ENCODE data around the gene CD4.

GRCh38 chr12:6858799-6859198, 69.5 kb downstream of the CD4 start:
- TF ChIP-seq CTCF (IDR thresholded peaks at IDR 0.05 in 4 of 5, conservative IDR thresholded peaks at IDR 0.05 in 1 of 5) (no peak), POLR2A (IDR thresholded peaks at IDR 0.05) (no peak)
